CD4-positive, alpha-beta T cell treated with Interleukin-6 at 100 ng/mL for 8 hours (primary cell): ENCODE data around the gene SEMA3F.

ENCODE experiments used
- DNase-seq: peaks from one replicate; pipeline ENCODE4 v3.0.0-alpha.2; 2020; ENCODE audit warnings: mixed read lengths, low spot score

Gene SEMA3F

GRCh38 chr3:50154840-50155490, at the start of gene SEMA3F:
Gene SEMA3F, plus strand, starts transcription at chr3:50155324. Its CDS starts 4,299 bp downstream, at chr3:50159623.
- DNase-seq = peak; percentile 61

- DNase-seq = no peak
These were observed 43.4 kb upstream of the SEMA3F start for GRCh38 chr3:50111757-50112156.

- no peak for DNase-seq
These were observed 42.7 kb upstream of the SEMA3F start for GRCh38 chr3:50112462-50112861.

DNA sequence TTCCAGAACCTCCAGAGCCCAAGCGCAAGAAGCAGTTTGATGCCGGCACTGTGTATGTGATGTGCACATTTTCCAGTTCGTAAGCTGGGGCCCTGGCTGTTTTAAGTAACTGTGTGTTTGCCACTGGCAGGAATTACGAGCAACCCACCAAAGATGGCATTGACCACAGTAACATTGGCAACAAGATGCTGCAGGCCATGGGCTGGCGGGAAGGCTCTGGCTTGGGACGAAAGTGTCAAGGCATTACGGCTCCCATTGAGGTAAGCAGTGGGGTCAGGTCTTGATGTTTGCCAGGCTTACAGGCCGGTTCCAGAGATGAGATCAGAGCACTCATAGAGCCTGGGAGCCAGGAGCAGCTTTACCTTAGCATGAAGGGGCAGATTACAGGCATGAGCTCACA, 38.0 kb upstream of the SEMA3F start:
- DNase-seq = no peak

GRCh38 chr3:50118237-50118636, 36.9 kb upstream of the SEMA3F start:
- DNase-seq = no peak

GRCh38 chr3:50119786-50120185, 35.3 kb upstream of the SEMA3F start:
- DNase-seq = no peak

- no peak for DNase-seq
These were observed 34.6 kb upstream of the SEMA3F start for GRCh38 chr3:50120364-50121071.

DNA sequence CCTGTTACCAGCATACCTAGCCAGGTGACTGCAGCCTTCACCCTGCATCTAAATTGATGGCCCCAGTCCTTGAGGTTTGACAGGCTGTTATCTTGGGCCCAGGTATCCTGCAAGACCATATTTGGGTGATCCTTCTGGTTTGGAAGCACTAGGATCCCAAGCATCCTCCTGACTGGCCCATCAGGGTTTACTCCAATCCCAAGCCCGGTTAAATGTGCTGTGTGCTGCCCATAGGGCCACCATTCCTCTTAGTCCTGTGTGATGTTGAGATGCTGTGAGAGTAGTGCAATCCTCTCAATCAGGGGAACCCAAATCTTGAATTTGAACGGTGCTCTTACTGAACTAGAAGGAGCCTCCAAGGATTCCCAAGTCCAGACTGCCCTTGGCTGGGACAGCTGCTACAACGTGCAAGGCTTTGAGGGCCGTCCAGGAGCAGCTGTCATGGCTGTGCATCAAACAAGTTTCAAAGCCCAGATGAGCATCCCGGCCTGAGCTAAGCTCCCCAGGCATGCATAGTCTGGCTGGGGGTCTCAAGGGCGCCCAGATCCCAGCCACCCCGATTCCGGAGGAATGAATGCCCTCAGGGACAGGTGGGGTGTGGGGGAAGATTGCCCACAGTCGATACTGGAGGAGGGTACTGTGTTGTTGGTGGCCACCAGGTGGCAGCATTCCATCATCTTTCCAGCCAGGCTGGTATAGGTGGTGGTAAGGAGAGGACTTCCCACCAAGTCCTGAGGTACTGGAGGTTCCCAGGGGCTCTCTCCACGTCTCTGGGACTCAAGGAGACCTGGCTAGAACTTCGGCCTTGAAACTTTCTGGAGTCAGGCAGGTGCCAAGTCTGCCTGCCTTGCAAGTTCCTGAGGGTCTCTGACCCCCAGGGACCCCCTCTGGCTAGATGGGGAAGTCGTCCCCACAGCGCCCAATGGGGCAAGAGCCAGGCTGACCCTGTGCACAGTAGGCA, 33.8 kb upstream of the SEMA3F start:
- peak; percentile 58 for DNase-seq

- no peak for DNase-seq
These were observed 33.1 kb upstream of the SEMA3F start for GRCh38 chr3:50122071-50122470.

GRCh38 chr3:50122661-50123391, 32.3 kb upstream of the SEMA3F start:
- no peak for DNase-seq

GRCh38 chr3:50123394-50124051, 31.6 kb upstream of the SEMA3F start:
- no peak for DNase-seq

GRCh38 chr3:50124052-50124799, 30.9 kb upstream of the SEMA3F start:
- no peak for DNase-seq

DNA sequence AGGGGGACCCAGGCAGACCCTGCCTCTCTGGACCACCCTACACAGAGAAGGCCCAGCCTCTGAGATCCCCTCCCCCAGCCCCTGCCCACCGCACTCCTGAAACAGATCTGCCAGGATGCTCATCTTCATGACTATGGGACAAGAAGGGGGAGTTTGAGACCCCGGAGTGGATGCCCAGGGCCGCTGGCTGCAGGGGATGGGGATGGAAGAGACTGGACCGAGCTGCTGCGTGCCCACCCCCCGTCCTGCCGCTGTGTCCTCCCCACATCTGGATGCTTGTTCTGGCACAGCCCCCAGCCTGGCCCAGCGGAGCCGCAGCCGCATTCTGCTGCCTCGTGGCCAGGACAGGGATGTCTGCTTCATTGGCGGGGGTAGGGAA, 30.3 kb upstream of the SEMA3F start:
- DNase-seq = no peak

DNA sequence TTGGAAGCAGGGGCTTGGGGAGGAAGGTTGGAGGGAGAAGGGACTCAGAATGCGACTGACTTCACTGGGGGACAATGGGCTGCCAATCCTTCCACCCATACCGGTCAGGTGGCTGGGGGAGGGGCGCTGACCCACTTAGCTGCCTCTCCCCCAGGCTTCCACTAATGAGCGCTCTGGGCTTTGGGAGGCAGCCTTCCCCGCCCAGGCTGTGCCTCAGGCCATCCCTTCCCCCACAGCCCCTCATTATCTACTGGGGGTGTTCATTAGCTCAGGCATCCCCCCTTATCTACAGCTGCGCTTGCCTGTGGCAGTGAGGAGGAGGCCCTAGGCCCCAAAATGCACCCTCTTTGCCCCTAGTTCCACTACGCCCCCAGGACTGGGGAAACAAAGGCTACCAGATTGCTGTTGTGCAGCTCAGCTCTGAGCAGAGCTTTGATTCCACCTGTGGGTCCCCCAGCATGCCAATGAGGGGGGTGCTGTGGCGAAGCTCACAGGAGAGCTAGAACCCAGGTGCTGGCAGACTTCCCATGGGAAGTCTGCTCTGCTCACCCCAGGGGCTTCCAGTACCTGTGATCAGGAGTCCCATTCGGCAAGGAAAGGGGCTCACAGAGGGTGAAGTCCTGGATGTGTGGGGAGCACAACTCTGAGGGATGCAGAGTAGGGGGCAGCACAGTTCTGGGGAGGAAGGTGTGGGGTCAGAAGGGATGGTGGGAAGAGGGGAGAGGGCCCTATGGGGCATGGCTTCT, 29.4 kb upstream of the SEMA3F start:
- DNase-seq = no peak

DNA sequence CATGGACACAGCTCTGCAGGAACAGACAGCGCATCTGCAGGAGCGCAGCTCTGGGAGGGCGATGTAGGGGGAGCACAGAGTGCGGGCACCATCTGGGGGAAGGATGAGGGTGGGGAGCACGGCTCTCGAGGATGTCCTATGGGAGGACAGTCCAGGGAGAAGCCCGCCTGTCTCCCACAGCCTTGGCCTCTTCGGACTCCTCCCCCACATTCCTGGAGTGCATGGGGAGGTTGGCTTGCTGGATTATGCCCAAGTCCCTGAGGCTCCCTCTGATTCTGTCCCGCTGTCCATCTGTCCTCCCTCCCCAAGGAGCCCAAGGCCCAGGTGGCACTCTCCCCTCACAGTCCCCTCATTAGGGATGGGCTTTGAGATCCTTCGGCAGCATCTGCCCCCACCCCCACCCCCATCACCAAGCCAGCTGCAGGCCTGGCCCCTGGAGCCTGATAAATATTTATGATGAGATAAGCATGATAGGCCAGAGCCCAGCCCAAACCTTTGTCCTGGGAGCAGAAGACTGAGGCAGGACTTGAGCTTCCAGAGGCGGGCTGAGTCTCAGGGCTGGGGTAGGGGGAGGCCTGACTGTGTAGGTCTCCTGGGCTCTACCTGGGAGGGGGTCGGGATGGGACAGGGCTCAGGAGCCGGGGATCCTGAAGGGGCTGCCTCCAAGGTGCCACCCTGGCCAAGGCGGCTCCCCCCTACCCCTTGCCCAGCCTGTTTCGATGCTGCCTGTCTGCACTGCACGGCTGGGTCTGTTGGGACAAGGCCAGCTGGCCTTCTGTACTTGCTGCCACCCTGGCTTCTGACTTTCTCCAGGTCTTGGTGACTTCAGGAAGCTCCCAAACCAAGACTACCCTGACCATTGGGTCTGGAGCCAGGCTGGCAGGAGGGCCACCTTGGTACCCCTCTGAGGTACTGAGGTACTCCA, 28.6 kb upstream of the SEMA3F start:
- no peak for DNase-seq

- DNase-seq = no peak
These were observed 27.9 kb upstream of the SEMA3F start for GRCh38 chr3:50127251-50127691.

GRCh38 chr3:50128001-50128400, 27.1 kb upstream of the SEMA3F start:
- no peak for DNase-seq

DNA sequence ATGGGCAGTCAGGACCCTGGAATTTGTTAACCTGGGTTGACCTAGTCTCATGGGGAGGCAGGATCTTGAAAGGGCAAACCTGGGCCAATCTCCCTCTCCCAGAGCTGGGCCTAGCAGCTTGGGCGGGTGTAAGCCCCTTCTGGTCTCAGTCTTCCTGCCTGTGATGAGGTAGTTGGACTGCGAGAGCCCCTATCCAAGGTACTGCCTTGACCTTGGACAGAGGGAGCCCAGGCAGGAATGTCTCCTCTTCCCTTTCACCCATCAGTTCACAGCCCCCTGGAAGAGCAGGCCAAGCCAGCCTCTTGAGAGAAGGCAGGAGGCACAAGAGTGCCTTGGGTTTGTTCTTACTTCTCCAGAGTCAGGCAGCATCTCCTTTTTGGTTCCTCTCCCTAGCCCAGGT, 24.7 kb upstream of the SEMA3F start:
- no peak for DNase-seq
